H1 (cell line): Measurements from ENCODE around the gene GMEB2. TPM values are rescaled to one million over a fixed set of nuclear protein-coding genes. Genes with fewer than 3 reads are reported as not detected.

Source experiments
- CTCF ChIA-PET: fragments of 300-600 bp; sonication (Branson Sonifier 250); formaldehyde crosslinking; loops from one replicate; lab custom pipeline; 2021; ENCODE audit not compliant: partially characterized antibody; lab: Charles Lee
- POLR2A ChIA-PET: fragments of 300-600 bp; sonication (Branson Sonifier 250); formaldehyde crosslinking; loops from one replicate; lab custom pipeline; 2021; ENCODE audit warnings: inconsistent platforms; ENCODE audit not compliant: partially characterized antibody; lab: Charles Lee
- DNase-seq, 2 experiments: peaks; one replicate each; pipeline versions ENCODE4 v3.0.0 to v3.0.0-alpha.2; 2010 to 2022; ENCODE audit warnings: low spot score in 2 of 2, low read depth in 1 of 2, mixed read lengths in 1 of 2
- FAIRE-seq: peaks from 2 replicates; lab custom pipeline; 2011; peaks lifted over from hg19 to GRCh38; lab: Jason Lieb, UNC
- H2AFZ ChIP-seq: 2 replicates; pipeline ENCODE4 v1.8.1; 2012; ENCODE audit warnings: low read length, inconsistent platforms
- H2AK5ac ChIP-seq: 2 replicates; pipeline ENCODE4 v1.6.1; 2013; ENCODE audit warnings: low read depth, low read length
- H2BK120ac ChIP-seq: replicated peaks from 2 replicates; pipeline ENCODE3; 2013; ENCODE audit warnings: low read depth, low read length, inconsistent platforms
- H2BK12ac ChIP-seq: 2 replicates; pipeline ENCODE4 v1.6.1; 2013; ENCODE audit warnings: low read depth, low read length
- H2BK15ac ChIP-seq: 2 replicates; pipeline ENCODE4 v1.6.1; 2013; ENCODE audit warnings: low read length
- H2BK20ac ChIP-seq: 2 replicates; pipeline ENCODE4 v1.6.1; 2013; ENCODE audit warnings: low read length
- H2BK5ac ChIP-seq: 2 replicates; pipeline ENCODE4 v1.6.1; 2013; ENCODE audit warnings: low read depth, low read length
- H3K14ac ChIP-seq: 2 replicates; pipeline ENCODE4 v1.6.1; 2013; ENCODE audit warnings: inconsistent platforms; ENCODE audit not compliant: insufficient read length
- H3K18ac ChIP-seq: 2 replicates; pipeline ENCODE4 v1.6.1; 2013; ENCODE audit warnings: low read length; ENCODE audit errors: extremely low read depth
- H3K23ac ChIP-seq: 2 replicates; pipeline ENCODE4 v1.6.1; 2013; ENCODE audit warnings: inconsistent platforms; ENCODE audit not compliant: insufficient read length
- H3K23me2 ChIP-seq: 2 replicates; pipeline ENCODE4 v1.6.1; 2013; ENCODE audit warnings: low read depth, low read length
- H3K27ac ChIP-seq: 2 replicates; pipeline ENCODE4 v1.6.1; 2011; ENCODE audit warnings: low read depth, low read length, inconsistent platforms
- H3K27me3 ChIP-seq, 4 experiments: replicated peaks in 1 of 4; 1 replicate in 1 of 4; 2 replicates in 3 of 4; pipeline versions ENCODE4 v1.6.1 to v1.8.1; 2011 to 2013; ENCODE audit warnings: low read length in 3 of 4, mild to moderate bottlenecking in 3 of 4, inconsistent platforms in 2 of 4, mixed read lengths in 2 of 4, moderate library complexity in 1 of 4; ENCODE audit not compliant: control insufficient read depth in 3 of 4, insufficient read depth in 3 of 4; ENCODE audit errors: extremely low read depth in 1 of 4
- H3K36me3 ChIP-seq, 4 experiments: 2 replicates each; pipeline versions ENCODE4 v1.6.1 to v1.8.1; 2011 to 2013; ENCODE audit warnings: mild to moderate bottlenecking in 4 of 4, low read length in 3 of 4, moderate library complexity in 2 of 4, control low read depth in 1 of 4, inconsistent platforms in 1 of 4; ENCODE audit not compliant: insufficient read depth in 4 of 4, control insufficient read depth in 2 of 4
- H3K4ac ChIP-seq: replicated peaks from 2 replicates; pipeline ENCODE3; 2013; ENCODE audit warnings: low read length, low read depth, mixed read lengths, inconsistent platforms; ENCODE audit not compliant: insufficient read length
- H3K4me1 ChIP-seq, 4 experiments: replicated peaks in 1 of 4; 1 replicate in 1 of 4; 2 replicates in 3 of 4; pipeline versions ENCODE4 v1.6.1 to v1.8.1; 2011 to 2013; ENCODE audit warnings: low read length in 3 of 4, inconsistent platforms in 2 of 4, mixed read lengths in 1 of 4; ENCODE audit not compliant: insufficient read depth in 4 of 4, control insufficient read depth in 3 of 4
- H3K4me2 ChIP-seq, 2 experiments: 2 replicates each; pipeline versions ENCODE4 v1.6.1 to v1.8.1; 2011 to 2013; ENCODE audit warnings: low read depth in 2 of 2, low read length in 2 of 2, control low read depth in 1 of 2, inconsistent platforms in 1 of 2, mild to moderate bottlenecking in 1 of 2; ENCODE audit not compliant: insufficient read depth in 1 of 2
- H3K4me3 ChIP-seq, 4 experiments: fragments of 200-600, 300-600 bp in 1 of 4; sonication (generic), shearing (Covaris generic), sonication (Bioruptor Twin) in 1 of 4; 2 replicates each; pipeline versions ENCODE4 v1.5.1 to v1.8.1; 2011 to 2016; ENCODE audit warnings: low read length in 4 of 4, low read depth in 3 of 4, control low read depth in 2 of 4, inconsistent platforms in 2 of 4, mild to moderate bottlenecking in 2 of 4, mixed read lengths in 1 of 4, moderate library complexity in 1 of 4; ENCODE audit not compliant: insufficient read depth in 2 of 4; ENCODE audit errors: extremely low read depth in 1 of 4
- H3K56ac ChIP-seq: replicated peaks from 2 replicates; pipeline ENCODE3; 2013; ENCODE audit warnings: low read depth, mild to moderate bottlenecking, mixed read lengths, low read length, inconsistent platforms; ENCODE audit not compliant: insufficient read length
- H3K79me1 ChIP-seq: 2 replicates; pipeline ENCODE4 v1.6.1; 2013; ENCODE audit warnings: low read depth, low read length, control low read depth
- H3K79me2 ChIP-seq, 2 experiments: 2 replicates each; pipeline versions ENCODE4 v1.6.1 to v1.8.1; 2012 to 2013; ENCODE audit warnings: low read length in 2 of 2, mild to moderate bottlenecking in 2 of 2, inconsistent platforms in 1 of 2; ENCODE audit not compliant: insufficient read depth in 2 of 2, control insufficient read depth in 1 of 2
- H3K9ac ChIP-seq, 4 experiments: replicated peaks in 1 of 4; 1 replicate in 1 of 4; 2 replicates in 3 of 4; pipeline versions ENCODE4 v1.6.1 to v1.8.1; 2011 to 2013; ENCODE audit warnings: low read depth in 3 of 4, low read length in 3 of 4, control low read depth in 2 of 4, mild to moderate bottlenecking in 2 of 4, moderate library complexity in 2 of 4, inconsistent platforms in 1 of 4; ENCODE audit errors: extremely low read depth in 1 of 4
- H3K9me3 ChIP-seq, 2 experiments: 2 replicates each; pipeline versions ENCODE4 v1.6.1 to v1.8.1; 2012 to 2013; ENCODE audit warnings: mild to moderate bottlenecking in 2 of 2, moderate library complexity in 2 of 2, control low read depth in 1 of 2, inconsistent platforms in 1 of 2, low read depth in 1 of 2, low read length in 1 of 2, mixed read lengths in 1 of 2; ENCODE audit not compliant: insufficient read depth in 2 of 2
- H4K20me1 ChIP-seq, 2 experiments: replicated peaks in 1 of 2; 2 replicates each; pipeline versions ENCODE3 to v1.8.1; 2011 to 2013; ENCODE audit warnings: inconsistent platforms in 2 of 2, low read length in 2 of 2, mild to moderate bottlenecking in 1 of 2; ENCODE audit not compliant: insufficient read depth in 2 of 2, control insufficient read depth in 1 of 2
- H4K5ac ChIP-seq: 2 replicates; pipeline ENCODE4 v1.6.1; 2013; ENCODE audit warnings: low read length, low read depth, mixed read lengths, inconsistent platforms; ENCODE audit not compliant: insufficient read length
- H4K8ac ChIP-seq: 2 replicates; pipeline ENCODE4 v1.8.0; 2013; ENCODE audit warnings: mild to moderate bottlenecking, moderate library complexity, low read length, inconsistent platforms; ENCODE audit not compliant: insufficient read depth; ENCODE audit errors: extremely low read depth
- H4K91ac ChIP-seq: replicated peaks from 2 replicates; pipeline ENCODE3; 2013; ENCODE audit warnings: low read length, mixed read lengths, inconsistent platforms; ENCODE audit not compliant: insufficient read length
- CBX8 ChIP-seq: fragments of 300-800, 300-1000 bp; sonication (generic); IDR thresholded peaks from 2 replicates; pipeline ENCODE4 v1.7.1; 2016; ENCODE audit warnings: low read depth, low read length, borderline replicate concordance
- CEBPB ChIP-seq: IDR thresholded peaks from 2 replicates; pipeline ENCODE4 v1.6.1; 2012; ENCODE audit warnings: low read depth, low read length
- EGR1 ChIP-seq: IDR thresholded peaks from 2 replicates; pipeline ENCODE4 v1.6.1; 2011; ENCODE audit warnings: low read depth, low read length, borderline replicate concordance
- GTF2F1 ChIP-seq: IDR thresholded peaks from 2 replicates; pipeline ENCODE4 v1.6.1; 2012; ENCODE audit warnings: low read depth, low read length, improper control_type of control experiment, borderline replicate concordance
- RXRA ChIP-seq: IDR thresholded peaks from 2 replicates; pipeline ENCODE4 v1.6.1; 2011; ENCODE audit warnings: low read depth, mild to moderate bottlenecking, low read length, moderate library complexity; ENCODE audit not compliant: insufficient read depth
- TEAD4 ChIP-seq: IDR thresholded peaks from 2 replicates; pipeline ENCODE4 v1.6.1; 2012; ENCODE audit warnings: low read depth, low read length, inconsistent platforms, mixed read lengths
- WGBS, 2 experiments: shearing (Covaris generic) in 1 of 2; methylation state at CpG; one replicate each; pipeline versions ENCODE4 v1.1.6 to v1.1.7; 2013 to 2015; ENCODE audit warnings: low lambda C conversion rate in 2 of 2, mixed read lengths in 2 of 2, inconsistent platforms in 1 of 2, low coverage in 1 of 2, missing lambda C conversion rate in 1 of 2; ENCODE audit not compliant: insufficient replicate concordance in 2 of 2, insufficient coverage in 1 of 2, insufficient read length in 1 of 2; ENCODE audit errors: extremely low coverage in 1 of 2, missing lambda C conversion rate in 1 of 2; 5-methylcytosine and 5-hydroxymethylcytosine counted together
- polyA plus RNA-seq, 7 experiments: library from polyadenylated mRNA; depleted of rRNA in 3 of 7; stranded (reverse) in 5 of 7; unstranded in 2 of 7; fragments of >200 nt in 5 of 7; fragments of 200-250 nt in 2 of 7; gene quantifications; 1 replicate in 5 of 7; 2 replicates in 1 of 7; 4 replicates in 1 of 7; pipeline versions ENCODE4 v1.2.1 to v1.2.3, GENCODE V29; 2011 to 2013; ENCODE audit warnings: missing spikeins in 2 of 7, mixed read lengths in 2 of 7
- total RNA-seq: library from RNA; stranded (reverse); fragmentation: NEBNext Ultra II Directional; extraction: Animal tissue kit (Norgen Biotek cat#: 25700); gene quantifications from 2 replicates; pipeline ENCODE4 v1.2.1, GENCODE V29; 2021
- TF ChIP-seq, protein P1 (sequence below), 3 experiments: IDR thresholded peaks; 1 replicate in 2 of 3; 2 replicates in 1 of 3; pipeline versions ENCODE4 v1.5.1 to v1.6.1; 2011; ENCODE audit warnings: low read length in 3 of 3, mild to moderate bottlenecking in 3 of 3, inconsistent platforms in 2 of 3, low read depth in 1 of 3, moderate library complexity in 1 of 3; ENCODE audit not compliant: insufficient read depth in 1 of 3; ENCODE audit errors: control extremely low read depth in 1 of 3

GMEB2 gene
- total and polyA plus RNA-seq, 2 of the 8 experiments (the other 6 are each of a cell fraction or from before 2014, with no cell fraction given), result 12.9 to 14.2 TPM

- WGBS, 2 experiments, result 90% methylated on average over 6 of the region's 6 CpGs; no CpG with 5 or more reads in 1 of the 2 experiments
- no peak overlapping the region for H2AFZ ChIP-seq
- DNase-seq (no peak), FAIRE-seq (no peak)
- peaks cover 0 to 2% (median 0%) of the 10 kb centered on the region in 4 experiments; a peak in 2 of 7 replicates for H3K27me3 ChIP-seq
- H3K79me2 ChIP-seq, result no peaks in the 10 kb centered on the region
- H3K27ac ChIP-seq, result no peak overlapping the region
- no peak overlapping the region for H2BK20ac ChIP-seq
- H3K9ac ChIP-seq, result no peak overlapping the region
- CTCF ChIA-PET, result interaction anchor here (0.7 to 1.0 kb wide), 3 partner anchors 66 to 152 kb away, joined by 3 to 4 read pairs (median 3); no protein-coding TSS in a partner anchor
- no peak overlapping the region for H3K4me2 ChIP-seq
- H3K23ac ChIP-seq, result no peak overlapping the region
- no peaks in the 10 kb centered on the region for H3K9me3 ChIP-seq
- no peak overlapping the region for H4K5ac ChIP-seq
- H3K4ac ChIP-seq, result no peak overlapping the region
- POLR2A ChIA-PET, result no interaction called here
- H2BK120ac ChIP-seq, result no peak overlapping the region
- H3K36me3 ChIP-seq, result no peaks in the 10 kb centered on the region; a peak in 1 of 8 replicates
- H2AK5ac ChIP-seq, result no peak overlapping the region
- no peaks in the 10 kb centered on the region; the same call in none of the 2 replicates for H3K79me1 ChIP-seq
- no peak overlapping the region for H3K18ac ChIP-seq
- H4K20me1 ChIP-seq, result peaks cover 11 to 16% of the 10 kb centered on the region in 2 experiments
- no peak overlapping the region for H4K8ac ChIP-seq
- H4K91ac ChIP-seq, result no peak overlapping the region
- H3K56ac ChIP-seq, result no peak overlapping the region
- H2BK12ac ChIP-seq, result no peak overlapping the region
- no peak overlapping the region for H2BK15ac ChIP-seq
- H3K4me3 ChIP-seq, result no peak overlapping the region
- no peak overlapping the region for H3K14ac ChIP-seq
- TF ChIP-seq CBX8 (no peak), CEBPB (no peak), RXRA (no peak), TEAD4 (no peak), GTF2F1 (no peak), EGR1 (no peak)
- TF ChIP-seq, protein P1, sequence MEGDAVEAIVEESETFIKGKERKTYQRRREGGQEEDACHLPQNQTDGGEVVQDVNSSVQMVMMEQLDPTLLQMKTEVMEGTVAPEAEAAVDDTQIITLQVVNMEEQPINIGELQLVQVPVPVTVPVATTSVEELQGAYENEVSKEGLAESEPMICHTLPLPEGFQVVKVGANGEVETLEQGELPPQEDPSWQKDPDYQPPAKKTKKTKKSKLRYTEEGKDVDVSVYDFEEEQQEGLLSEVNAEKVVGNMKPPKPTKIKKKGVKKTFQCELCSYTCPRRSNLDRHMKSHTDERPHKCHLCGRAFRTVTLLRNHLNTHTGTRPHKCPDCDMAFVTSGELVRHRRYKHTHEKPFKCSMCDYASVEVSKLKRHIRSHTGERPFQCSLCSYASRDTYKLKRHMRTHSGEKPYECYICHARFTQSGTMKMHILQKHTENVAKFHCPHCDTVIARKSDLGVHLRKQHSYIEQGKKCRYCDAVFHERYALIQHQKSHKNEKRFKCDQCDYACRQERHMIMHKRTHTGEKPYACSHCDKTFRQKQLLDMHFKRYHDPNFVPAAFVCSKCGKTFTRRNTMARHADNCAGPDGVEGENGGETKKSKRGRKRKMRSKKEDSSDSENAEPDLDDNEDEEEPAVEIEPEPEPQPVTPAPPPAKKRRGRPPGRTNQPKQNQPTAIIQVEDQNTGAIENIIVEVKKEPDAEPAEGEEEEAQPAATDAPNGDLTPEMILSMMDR (IDR thresholded peaks at IDR 0.05; ENCODE audit: control extremely low read depth in 1 of 3, insufficient read depth in 1 of 3, low read depth in 1 of 3, low read length in 3 of 3), result no peak
- TF ChIP-seq, all 59 proteins: peak for 0
- peaks cover 0 to 11% (median 4%) of the 10 kb centered on the region in 4 experiments; a peak in 4 of 7 replicates for H3K4me1 ChIP-seq
- no peak overlapping the region for H2BK5ac ChIP-seq
- peaks cover 11% of the 10 kb centered on the region; the same call in 1 of the 2 replicates for H3K23me2 ChIP-seq
Measured at GRCh38 chr20:63648190-63648589, 21.3 kb upstream of the GMEB2 start.
